K562 (cell line): ENCODE data around the gene ASB10. TPM values are rescaled to one million over a fixed set of nuclear protein-coding genes. Genes with fewer than 3 reads are reported as not detected.

ENCODE experiments used
- BRF1 ChIP-seq: IDR thresholded peaks from 3 replicates; pipeline ENCODE4 v1.6.1; 2011; ENCODE audit warnings: borderline replicate concordance, mild to moderate bottlenecking; ENCODE audit not compliant: insufficient read length; ENCODE audit errors: extremely low read depth
- CBFA2T2 ChIP-seq: fragments of 450-650 bp; conservative IDR thresholded peaks from 2 replicates; pipeline ENCODE4 v1.6.1; 2017; ENCODE audit warnings: mild to moderate bottlenecking
- CHD2 ChIP-seq: IDR thresholded peaks from 2 replicates; pipeline ENCODE4 v1.6.1; 2011; ENCODE audit warnings: low read depth, low read length
- CREB1 ChIP-seq, 2 experiments: sonication (generic) in 1 of 2; formaldehyde crosslinking in 1 of 2; IDR thresholded peaks; 2 replicates each; pipeline versions ENCODE4 v1.6.1 to v1.8.0; 2012 to 2022; ENCODE audit warnings: inconsistent platforms in 1 of 2, mild to moderate bottlenecking in 1 of 2, missing genetic modification reagents in 1 of 2, moderate library complexity in 1 of 2
- GATA2 ChIP-seq: sonication (generic); formaldehyde crosslinking; IDR thresholded peaks from 2 replicates; pipeline ENCODE4 v1.4.0; 2020; ENCODE audit warnings: mild to moderate bottlenecking, missing genetic modification reagents
- HNRNPL ChIP-seq: fragments of 200-400 bp; formaldehyde crosslinking; IDR thresholded peaks from 2 replicates; pipeline ENCODE4 v1.6.1; 2017; ENCODE audit warnings: low read depth, mild to moderate bottlenecking, low read length
- MTA3 ChIP-seq: fragments of 450-650 bp; formaldehyde crosslinking; IDR thresholded peaks from 2 replicates; pipeline ENCODE4 v1.6.1; 2017; ENCODE audit warnings: mild to moderate bottlenecking, borderline replicate concordance
- POLR2AphosphoS2 ChIP-seq: IDR thresholded peaks from 2 replicates; pipeline ENCODE4 v1.6.1; 2012; ENCODE audit warnings: low read length, improper control_type of control experiment
- RAD21 ChIP-seq, 2 experiments: fragments of 250-450 bp in 1 of 2; fragments of 450-650 bp in 1 of 2; sonication (Bioruptor Pico) in 1 of 2; formaldehyde crosslinking in 1 of 2; IDR thresholded peaks in 1 of 2; conservative IDR thresholded peaks in 1 of 2; 2 replicates each; pipeline versions ENCODE4 v1.4.0 to v1.8.0; 2020 to 2022; ENCODE audit warnings: mild to moderate bottlenecking in 2 of 2, moderate library complexity in 1 of 2
- SIN3A ChIP-seq, 2 experiments: fragments of 150-350 bp in 1 of 2; IDR thresholded peaks; 2 replicates each; pipeline ENCODE4 v1.6.1; 2011 to 2016; ENCODE audit warnings: borderline replicate concordance in 2 of 2, low read depth in 2 of 2, low read length in 2 of 2, mild to moderate bottlenecking in 2 of 2, moderate library complexity in 2 of 2; ENCODE audit not compliant: control insufficient read depth in 1 of 2
- SMARCE1 ChIP-seq: fragments of 450-650 bp; IDR thresholded peaks from 2 replicates; pipeline ENCODE4 v1.7.1; 2016; ENCODE audit warnings: mild to moderate bottlenecking
- STAT5A ChIP-seq: IDR thresholded peaks from 2 replicates; pipeline ENCODE4 v1.6.1; 2012; ENCODE audit warnings: low read length, inconsistent platforms, borderline replicate concordance
- TAF1 ChIP-seq: IDR thresholded peaks from 2 replicates; pipeline ENCODE4 v1.6.1; 2011; ENCODE audit warnings: mild to moderate bottlenecking, low read length, moderate library complexity; ENCODE audit not compliant: insufficient read depth, control insufficient read depth, severe bottlenecking; ENCODE audit errors: extremely low read depth
- TRIM24 ChIP-seq, 2 experiments: fragments of 450-650 bp; IDR thresholded peaks; 2 replicates each; pipeline ENCODE4 v1.6.1; 2016
- WHSC1 ChIP-seq: IDR thresholded peaks from one replicate; pipeline ENCODE4 v1.6.1; 2012; ENCODE audit warnings: low read length, control low read depth, inconsistent platforms
- XRCC4 ChIP-seq: IDR thresholded peaks from one replicate; pipeline ENCODE4 v1.6.1; 2011; ENCODE audit not compliant: insufficient read depth, insufficient read length; ENCODE audit errors: extremely low read depth
- ZNF124 ChIP-seq: sonication (generic); formaldehyde crosslinking; IDR thresholded peaks from 2 replicates; pipeline ENCODE4 v1.8.1; 2022; ENCODE audit warnings: missing genetic modification reagents
- ZNF253 ChIP-seq: fragments of 250-450 bp; sonication (Bioruptor Pico); conservative IDR thresholded peaks from 2 replicates; pipeline ENCODE4 v1.6.1; 2021; ENCODE audit warnings: mild to moderate bottlenecking
- ZNF507 ChIP-seq: conservative IDR thresholded peaks from 2 replicates; pipeline ENCODE4 v1.6.1; 2017; ENCODE audit warnings: missing genetic modification characterization, missing compliant biosample characterization
- polyA plus RNA-seq, 8 experiments: library from polyadenylated mRNA; depleted of rRNA in 4 of 8; stranded (reverse) in 5 of 8; unstranded in 3 of 8; fragments of >200 nt; fragmentation: Nextera tagmentation in 2 of 8; fragmentation: Illumina TruSeq in 1 of 8; extraction: Ambion mirVana in 2 of 8; extraction: Trizol in 1 of 8; gene quantifications; 2 replicates each; pipeline versions ENCODE4 v1.2.1 to v1.2.3, GENCODE V29; 2011 to 2014; ENCODE audit warnings: inconsistent platforms in 1 of 8, missing spikeins in 1 of 8
- total RNA-seq, 7 experiments: library from RNA; depleted of rRNA in 6 of 7; stranded (reverse); fragments of >200 nt in 6 of 7; fragmentation: Illumina TruSeq in 2 of 7; extraction: Trizol in 2 of 7; gene quantifications; 2 replicates each; pipeline versions ENCODE4 v1.2.1 to v1.2.3, GENCODE V29; 2011 to 2021; ENCODE audit warnings: low replicate concordance in 1 of 7
- TF ChIP-seq, protein P1 (sequence below): sonication (generic); IDR thresholded peaks from 2 replicates; pipeline ENCODE4 v1.6.1; 2016
- TF ChIP-seq, protein P2 (sequence below): sonication (generic); formaldehyde crosslinking; IDR thresholded peaks from 2 replicates; pipeline ENCODE4 v1.8.0; 2022; ENCODE audit warnings: mild to moderate bottlenecking, missing genetic modification reagents
- TF ChIP-seq, protein P3 (sequence below), 2 experiments: fragments of 450-650 bp in 1 of 2; sonication (generic) in 1 of 2; formaldehyde crosslinking; conservative IDR thresholded peaks; 2 replicates each; pipeline versions ENCODE4 v1.4.0 to v1.8.1; 2020 to 2022; ENCODE audit warnings: mild to moderate bottlenecking in 1 of 2, missing genetic modification reagents in 1 of 2

Gene ASB10
- total and polyA plus RNA-seq, 9 of the 15 experiments (the other 6 are each of a cell fraction or from before 2014, with no cell fraction given): not detected

DNA sequence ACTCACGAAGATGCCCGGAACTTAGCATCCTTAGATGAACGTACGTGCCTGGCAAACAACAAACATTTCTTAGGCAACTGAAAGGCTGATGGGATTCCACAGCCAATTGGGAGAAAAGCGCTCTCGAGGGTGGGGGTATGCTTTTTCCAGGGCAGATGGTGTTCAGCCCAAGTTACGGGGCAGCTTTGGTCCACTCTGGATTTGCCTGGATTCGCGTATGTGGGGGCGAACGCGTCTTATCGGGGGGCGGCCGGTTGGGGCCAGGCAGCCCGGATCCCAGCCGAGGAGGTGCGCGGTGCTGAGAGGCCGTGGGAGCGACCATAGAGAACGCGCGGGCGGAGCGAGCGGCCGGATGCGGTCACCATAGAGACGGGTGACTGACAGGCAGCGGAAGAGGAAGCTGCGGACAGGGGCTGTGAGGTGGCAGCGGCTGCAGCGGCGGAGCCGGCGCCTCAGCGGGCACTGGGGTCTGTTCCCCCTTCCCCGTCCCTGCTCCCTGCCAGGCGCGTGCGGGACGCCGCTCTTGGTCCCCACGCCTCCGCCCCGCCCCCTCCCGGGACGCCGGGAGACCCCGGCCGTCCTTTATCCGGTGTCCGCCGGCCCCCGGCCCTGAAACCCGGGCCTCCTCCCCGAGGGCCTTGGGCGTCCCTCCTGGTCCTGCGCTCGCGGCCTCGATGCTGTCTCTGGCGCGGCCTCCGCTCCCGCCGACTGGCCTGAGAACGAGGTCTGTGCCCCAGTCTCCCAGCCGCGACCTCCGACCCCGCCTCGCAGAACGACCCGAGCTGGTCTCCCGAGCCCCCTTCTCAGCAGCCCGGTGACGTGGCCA, 45.3 kb upstream of the ASB10 start, which contains the start of gene CHPF2 (continued):
- TF ChIP-seq CHD2: no peak
- TF ChIP-seq BRF1: no peak
- TF ChIP-seq RAD21 (CRISPR knock-in tag; conservative IDR thresholded peaks at IDR 0.05 in 1 of 2, IDR thresholded peaks at IDR 0.05 in 1 of 2): no peak
- peak in 1 of 2 experiments; percentile 74; a peak in 1 of 4 replicates for TF ChIP-seq SIN3A (IDR thresholded peaks at IDR 0.05; ENCODE audit: borderline replicate concordance in 2 of 2, control insufficient read depth in 1 of 2, low read depth in 2 of 2, low read length in 2 of 2)
- TF ChIP-seq POLR2AphosphoS2: no peak
- peak; percentile 73; the same call in 1 of the 2 replicates for TF ChIP-seq HNRNPL
- no peak for TF ChIP-seq CREB1 (IDR thresholded peaks at IDR 0.05)
- TF ChIP-seq CREB1 (CRISPR knock-in tag; IDR thresholded peaks at IDR 0.05): peak; percentile 42; the same call in 1 of the 2 replicates
- no peak for TF ChIP-seq CBFA2T2
- no peak for TF ChIP-seq ZNF253
- TF ChIP-seq SMARCE1: peak; percentile 43; the same call in 1 of the 2 replicates
- no peak; the same call in 1 of the 2 replicates for TF ChIP-seq STAT5A
- TF ChIP-seq, protein P1, sequence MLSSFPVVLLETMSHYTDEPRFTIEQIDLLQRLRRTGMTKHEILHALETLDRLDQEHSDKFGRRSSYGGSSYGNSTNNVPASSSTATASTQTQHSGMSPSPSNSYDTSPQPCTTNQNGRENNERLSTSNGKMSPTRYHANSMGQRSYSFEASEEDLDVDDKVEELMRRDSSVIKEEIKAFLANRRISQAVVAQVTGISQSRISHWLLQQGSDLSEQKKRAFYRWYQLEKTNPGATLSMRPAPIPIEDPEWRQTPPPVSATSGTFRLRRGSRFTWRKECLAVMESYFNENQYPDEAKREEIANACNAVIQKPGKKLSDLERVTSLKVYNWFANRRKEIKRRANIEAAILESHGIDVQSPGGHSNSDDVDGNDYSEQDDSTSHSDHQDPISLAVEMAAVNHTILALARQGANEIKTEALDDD: no peak
- TF ChIP-seq, protein P2, sequence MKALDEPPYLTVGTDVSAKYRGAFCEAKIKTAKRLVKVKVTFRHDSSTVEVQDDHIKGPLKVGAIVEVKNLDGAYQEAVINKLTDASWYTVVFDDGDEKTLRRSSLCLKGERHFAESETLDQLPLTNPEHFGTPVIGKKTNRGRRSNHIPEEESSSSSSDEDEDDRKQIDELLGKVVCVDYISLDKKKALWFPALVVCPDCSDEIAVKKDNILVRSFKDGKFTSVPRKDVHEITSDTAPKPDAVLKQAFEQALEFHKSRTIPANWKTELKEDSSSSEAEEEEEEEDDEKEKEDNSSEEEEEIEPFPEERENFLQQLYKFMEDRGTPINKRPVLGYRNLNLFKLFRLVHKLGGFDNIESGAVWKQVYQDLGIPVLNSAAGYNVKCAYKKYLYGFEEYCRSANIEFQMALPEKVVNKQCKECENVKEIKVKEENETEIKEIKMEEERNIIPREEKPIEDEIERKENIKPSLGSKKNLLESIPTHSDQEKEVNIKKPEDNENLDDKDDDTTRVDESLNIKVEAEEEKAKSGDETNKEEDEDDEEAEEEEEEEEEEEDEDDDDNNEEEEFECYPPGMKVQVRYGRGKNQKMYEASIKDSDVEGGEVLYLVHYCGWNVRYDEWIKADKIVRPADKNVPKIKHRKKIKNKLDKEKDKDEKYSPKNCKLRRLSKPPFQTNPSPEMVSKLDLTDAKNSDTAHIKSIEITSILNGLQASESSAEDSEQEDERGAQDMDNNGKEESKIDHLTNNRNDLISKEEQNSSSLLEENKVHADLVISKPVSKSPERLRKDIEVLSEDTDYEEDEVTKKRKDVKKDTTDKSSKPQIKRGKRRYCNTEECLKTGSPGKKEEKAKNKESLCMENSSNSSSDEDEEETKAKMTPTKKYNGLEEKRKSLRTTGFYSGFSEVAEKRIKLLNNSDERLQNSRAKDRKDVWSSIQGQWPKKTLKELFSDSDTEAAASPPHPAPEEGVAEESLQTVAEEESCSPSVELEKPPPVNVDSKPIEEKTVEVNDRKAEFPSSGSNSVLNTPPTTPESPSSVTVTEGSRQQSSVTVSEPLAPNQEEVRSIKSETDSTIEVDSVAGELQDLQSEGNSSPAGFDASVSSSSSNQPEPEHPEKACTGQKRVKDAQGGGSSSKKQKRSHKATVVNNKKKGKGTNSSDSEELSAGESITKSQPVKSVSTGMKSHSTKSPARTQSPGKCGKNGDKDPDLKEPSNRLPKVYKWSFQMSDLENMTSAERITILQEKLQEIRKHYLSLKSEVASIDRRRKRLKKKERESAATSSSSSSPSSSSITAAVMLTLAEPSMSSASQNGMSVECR (CRISPR knock-in tag): no peak
- no peak for TF ChIP-seq ZNF507 (tag)
- peak; percentile 75 for TF ChIP-seq TAF1
- TF ChIP-seq, protein P3, sequence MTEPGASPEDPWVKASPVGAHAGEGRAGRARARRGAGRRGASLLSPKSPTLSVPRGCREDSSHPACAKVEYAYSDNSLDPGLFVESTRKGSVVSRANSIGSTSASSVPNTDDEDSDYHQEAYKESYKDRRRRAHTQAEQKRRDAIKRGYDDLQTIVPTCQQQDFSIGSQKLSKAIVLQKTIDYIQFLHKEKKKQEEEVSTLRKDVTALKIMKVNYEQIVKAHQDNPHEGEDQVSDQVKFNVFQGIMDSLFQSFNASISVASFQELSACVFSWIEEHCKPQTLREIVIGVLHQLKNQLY (CRISPR knock-in tag; conservative IDR thresholded peaks at IDR 0.05): no peak
- no peak for TF ChIP-seq WHSC1
- TF ChIP-seq GATA2 (CRISPR knock-in tag): no peak
- TF ChIP-seq MTA3: peak; percentile 74; the same call in 1 of the 2 replicates
- TF ChIP-seq TRIM24 (IDR thresholded peaks at IDR 0.05): peak in 1 of 2 experiments; percentile 27; a peak in 1 of 4 replicates
- no peak for TF ChIP-seq ZNF124 (CRISPR knock-in tag)
- no peak for TF ChIP-seq XRCC4
